K562 (cell line): ENCODE results near the gene MAP3K20. TPM values are rescaled to one million over a fixed set of nuclear protein-coding genes. Genes with fewer than 3 reads are reported as not detected.

ENCODE experiments used
- ATAC-seq: fragments of 200-7000 bp; cut with Tn5 transposase; 3 replicates; pipeline ENCODE4 v1.9.1; 2020; ENCODE audit warnings: moderate library complexity
- BruUV-seq: library from RNA; stranded (reverse); fragments of 400-500 nt; replicated peaks from 2 replicates; lab custom pipeline; 2021; lab: Mats Ljungman, UMichigan
- CTCF ChIA-PET: fragments of 300-600 bp; formaldehyde crosslinking; extraction: SDS; loops from one replicate; lab custom pipeline; 2021; ENCODE audit warnings: low intra/inter-chr PET ratio; lab: Yijun Ruan, JAX
- POLR2A ChIA-PET: fragments of 300-600, 350-650 bp; sonication (Branson Sonifier 250); formaldehyde crosslinking; extraction: SDS; loops from one replicate; lab custom pipeline; 2021; ENCODE audit warnings: antibody characterized with exemption, inconsistent platforms; lab: Yijun Ruan, JAX
- DNase-seq, 4 experiments: peaks; one replicate each; pipeline versions ENCODE4 v3.0.0 to v3.0.0-alpha.2; 2011 to 2018; ENCODE audit warnings: low spot score in 3 of 4, mixed read lengths in 3 of 4; ENCODE audit errors: extremely low read depth in 1 of 4
- FAIRE-seq: peaks from 2 replicates; lab custom pipeline; 2011; peaks lifted over from hg19 to GRCh38; lab: Jason Lieb, UNC
- H2AFZ ChIP-seq: 2 replicates; pipeline ENCODE4 v1.6.0; 2011; ENCODE audit warnings: low read depth, low read length, control low read depth, inconsistent platforms
- H3K27ac ChIP-seq: fragments of 200-600 bp; 3 replicates; pipeline ENCODE4 v1.8.0; 2011; ENCODE audit warnings: low read depth, mild to moderate bottlenecking, control low read depth, inconsistent platforms, low read length, moderate library complexity, mixed read lengths; ENCODE audit errors: extremely low read depth
- H3K27me3 ChIP-seq, 2 experiments: fragments of 300-600 bp in 1 of 2; 2 replicates in 1 of 2; 3 replicates in 1 of 2; pipeline versions ENCODE4 v1.6.0 to v1.8.0; 2011; ENCODE audit warnings: inconsistent platforms in 2 of 2, low read length in 2 of 2, mild to moderate bottlenecking in 1 of 2, mixed read lengths in 1 of 2, moderate library complexity in 1 of 2; ENCODE audit not compliant: control insufficient read depth in 2 of 2, insufficient read depth in 2 of 2
- H3K36me3 ChIP-seq: fragments of 300-600 bp; 3 replicates; pipeline ENCODE4 v1.8.0; 2011; ENCODE audit warnings: mild to moderate bottlenecking, low read length, inconsistent platforms; ENCODE audit not compliant: control insufficient read depth, insufficient read depth
- H3K4me1 ChIP-seq, 2 experiments: fragments of 200-600 bp in 1 of 2; replicated peaks in 1 of 2; 2 replicates in 1 of 2; 3 replicates in 1 of 2; pipeline versions ENCODE4 v1.5.1 to v1.8.0; 2011; ENCODE audit warnings: inconsistent platforms in 2 of 2, low read length in 2 of 2, mild to moderate bottlenecking in 1 of 2, mixed read lengths in 1 of 2, moderate library complexity in 1 of 2; ENCODE audit not compliant: control insufficient read depth in 2 of 2, insufficient read depth in 2 of 2
- H3K4me2 ChIP-seq: 2 replicates; pipeline ENCODE4 v1.6.1; 2011; ENCODE audit warnings: low read length, control low read depth, inconsistent platforms, mixed read lengths; ENCODE audit not compliant: insufficient read depth
- H3K4me3 ChIP-seq: fragments of 200-600 bp; sonication (generic), shearing (Covaris generic); 2 replicates; pipeline ENCODE4 v1.5.1; 2016; ENCODE audit warnings: control low read depth, inconsistent platforms
- H3K79me2 ChIP-seq: fragments of 200-600 bp; 3 replicates; pipeline ENCODE4 v1.8.0; 2011; ENCODE audit warnings: low read length, inconsistent platforms; ENCODE audit not compliant: control insufficient read depth, insufficient read depth
- H3K9ac ChIP-seq, 2 experiments: 2 replicates each; pipeline versions ENCODE4 v1.6.0 to v1.6.1; 2011; ENCODE audit warnings: low read depth in 2 of 2, low read length in 2 of 2, control low read depth in 1 of 2, inconsistent platforms in 1 of 2, mild to moderate bottlenecking in 1 of 2, mixed read lengths in 1 of 2; ENCODE audit not compliant: insufficient read depth in 1 of 2
- H3K9me1 ChIP-seq: one replicate; pipeline ENCODE4 v1.6.0; 2011; ENCODE audit warnings: inconsistent platforms, mild to moderate bottlenecking, low read length, moderate library complexity; ENCODE audit not compliant: control insufficient read depth, insufficient read depth
- H3K9me3 ChIP-seq: replicated peaks from 2 replicates; pipeline ENCODE4 v1.5.1; 2011; ENCODE audit warnings: low read depth, low read length, inconsistent platforms; ENCODE audit not compliant: control insufficient read depth, insufficient read depth
- H4K20me1 ChIP-seq: replicated peaks from 2 replicates; pipeline ENCODE4 v1.6.1; 2011; ENCODE audit warnings: low read length, inconsistent platforms, mixed read lengths; ENCODE audit not compliant: control insufficient read depth, insufficient read depth
- ADNP ChIP-seq: fragments of 200-800 bp; sonication (Bioruptor generic); IDR thresholded peaks from 2 replicates; pipeline ENCODE4 v1.6.1; 2016; ENCODE audit warnings: missing genetic modification characterization, missing compliant biosample characterization
- ARID3A ChIP-seq: IDR thresholded peaks from 2 replicates; pipeline ENCODE4 v1.6.1; 2012; ENCODE audit warnings: low read depth, low read length, improper control_type of control experiment, borderline replicate concordance
- BCOR ChIP-seq: fragments of 450-650 bp; IDR thresholded peaks from 2 replicates; pipeline ENCODE4 v1.6.1; 2016
- BRCA1 ChIP-seq, 2 experiments: fragments of 450-650 bp in 1 of 2; sonication (generic) in 1 of 2; formaldehyde crosslinking in 1 of 2; IDR thresholded peaks; 2 replicates each; pipeline versions ENCODE4 v1.5.0 to v1.6.1; 2017 to 2020; ENCODE audit warnings: mild to moderate bottlenecking in 1 of 2, missing genetic modification reagents in 1 of 2
- CHD4 ChIP-seq: fragments of 200-600 bp; sonication (generic); IDR thresholded peaks from 3 replicates; pipeline ENCODE4 v1.6.1; 2012; ENCODE audit warnings: low read depth, mild to moderate bottlenecking, mixed read lengths, low read length, inconsistent platforms; ENCODE audit not compliant: insufficient read depth, insufficient replicate concordance, poor library complexity, severe bottlenecking
- KLF10 ChIP-seq: fragments of 250-450 bp; sonication (Bioruptor Pico); IDR thresholded peaks from 2 replicates; pipeline ENCODE4 v1.6.1; 2021; ENCODE audit warnings: matching md5 sums
- RBM25 ChIP-seq: fragments of 200-400 bp; formaldehyde crosslinking; IDR thresholded peaks from 2 replicates; pipeline ENCODE4 v1.6.1; 2018; ENCODE audit warnings: low read length, low read depth, moderate library complexity; ENCODE audit not compliant: severe bottlenecking
- RCOR1 ChIP-seq, 2 experiments: IDR thresholded peaks; 2 replicates each; pipeline ENCODE4 v1.6.1; 2012; ENCODE audit warnings: low read depth in 2 of 2, low read length in 2 of 2, borderline replicate concordance in 1 of 2, improper control_type of control experiment in 1 of 2
- ZNF121 ChIP-seq: sonication (generic); formaldehyde crosslinking; conservative IDR thresholded peaks from 2 replicates; pipeline ENCODE4 v1.8.0; 2022; ENCODE audit warnings: missing genetic modification reagents
- ZNF143 ChIP-seq: sonication (generic); formaldehyde crosslinking; IDR thresholded peaks from 2 replicates; pipeline ENCODE4 v1.9.0; 2022; ENCODE audit warnings: mild to moderate bottlenecking, missing genetic modification reagents
- ZNF263 ChIP-seq: sonication (generic); formaldehyde crosslinking; IDR thresholded peaks from 2 replicates; pipeline ENCODE4 v1.8.0; 2022; ENCODE audit warnings: mild to moderate bottlenecking, missing genetic modification reagents, borderline replicate concordance
- WGBS: fragments of 100-300 bp; shearing (Covaris generic); methylation state at CpG from one replicate; pipeline ENCODE4 v1.1.6; 2016; ENCODE audit warnings: low coverage, mixed read lengths; ENCODE audit not compliant: insufficient coverage; ENCODE audit errors: missing lambda C conversion rate; 5-methylcytosine and 5-hydroxymethylcytosine counted together
- in situ Hi-C: fragments of 300-500 bp; cut with MboI; formaldehyde crosslinking; loops from 4 replicates; pipeline ENCODE4 v1.15.0; 2018; ENCODE audit warnings: inconsistent platforms, mixed read lengths
- intact Hi-C: fragments of 100-400 bp; cut with micrococcal nuclease; formaldehyde crosslinking; loops from 2 replicates; pipeline ENCODE4 v1.14.2; 2022
- polyA plus RNA-seq, 8 experiments: library from polyadenylated mRNA; depleted of rRNA in 4 of 8; stranded (reverse) in 5 of 8; unstranded in 3 of 8; fragments of >200 nt; fragmentation: Nextera tagmentation in 2 of 8; fragmentation: Illumina TruSeq in 1 of 8; extraction: Ambion mirVana in 2 of 8; extraction: Trizol in 1 of 8; gene quantifications; 2 replicates each; pipeline versions ENCODE4 v1.2.1 to v1.2.3, GENCODE V29; 2011 to 2014; ENCODE audit warnings: inconsistent platforms in 1 of 8, missing spikeins in 1 of 8
- total RNA-seq, 7 experiments: library from RNA; depleted of rRNA in 6 of 7; stranded (reverse); fragments of >200 nt in 6 of 7; fragmentation: Illumina TruSeq in 2 of 7; extraction: Trizol in 2 of 7; gene quantifications; 2 replicates each; pipeline versions ENCODE4 v1.2.1 to v1.2.3, GENCODE V29; 2011 to 2021; ENCODE audit warnings: low replicate concordance in 1 of 7

The MAP3K20 gene
- total and polyA plus RNA-seq, 9 of the 15 experiments (the other 6 are each of a cell fraction or from before 2014, with no cell fraction given): 9.8 to 34.2 (median 27.3) TPM

- TF ChIP-seq ZNF263 (CRISPR knock-in tag) (no peak), BRCA1 (IDR thresholded peaks at IDR 0.05) (no peak), BRCA1 (CRISPR knock-in tag; IDR thresholded peaks at IDR 0.05) (no peak), ARID3A (no peak)
Measured at GRCh38 chr2:173249661-173250641, 174.3 kb downstream of the MAP3K20 start (continued).

GRCh38 chr2:173251225-173251624 is 175.6 kb downstream of the MAP3K20 start:
- BruUV-seq: no TSS peak

More at GRCh38 chr2:173251225-173251624, 175.6 kb downstream of the MAP3K20 start:
- H3K27me3 ChIP-seq: no peaks in the 10 kb centered on the region
- POLR2A ChIA-PET: interaction anchor here (0.9 kb wide), 1 partner anchor 297 kb away, joined by 3 read pairs; no protein-coding TSS in a partner anchor
- H3K9ac ChIP-seq: no peak overlapping the region
- FAIRE-seq: no peak
- intact Hi-C loops: no loop called here
- H3K4me3 ChIP-seq: no peak overlapping the region
- in situ Hi-C loops: no loop called here
- TF ChIP-seq KLF10 (CRISPR knock-in tag) (no peak), BCOR (0 out of 2 replicates have a peak, but pooled peaks have one; percentile 51), RBM25 (peak; percentile 94), RCOR1 (IDR thresholded peaks at IDR 0.05; ENCODE audit: borderline replicate concordance in 1 of 2, low read depth in 2 of 2, low read length in 2 of 2) (peak in 1 of 2 experiments; percentile 22; a peak in 1 of 4 replicates), ZNF121 (CRISPR knock-in tag) (no peak), CHD4 (peak; percentile 44), ZNF143 (no peak), ADNP (tag) (peak; percentile 63)
- ATAC-seq: no peak
- no peaks in the 10 kb centered on the region; a peak in 1 of 5 replicates for H3K4me1 ChIP-seq
- no peak overlapping the region for H3K27ac ChIP-seq
- no peaks in the 10 kb centered on the region for H3K79me2 ChIP-seq
- no peaks in the 10 kb centered on the region for H4K20me1 ChIP-seq
- no peaks in the 10 kb centered on the region; the same call in 2 of the 3 replicates for H3K36me3 ChIP-seq
- no peak for DNase-seq
- WGBS: 68% methylated on average over 2 of the region's 2 CpGs
- H3K4me2 ChIP-seq: no peak overlapping the region
- H3K9me1 ChIP-seq: no peaks in the 10 kb centered on the region
- CTCF ChIA-PET: no interaction called here
- H3K9me3 ChIP-seq: no peaks in the 10 kb centered on the region
- no peak overlapping the region for H2AFZ ChIP-seq
